Effector memory CD4-positive, alpha-beta T cell (primary cell): Measurements from ENCODE around the gene NPIPA8.
"Not testable (repeated sequence)": the region's sequence is repeated elsewhere in the genome, so short reads cannot be mapped to it uniquely, and the experiment has no call there.

Experiments used
- DNase-seq, 3 donors: peaks; one replicate each; pipeline ENCODE4 v3.0.0-alpha.2; 2020
- H3K27ac ChIP-seq: 2 replicates; pipeline ENCODE4 v1.7.0; 2013; ENCODE audit warnings: mild to moderate bottlenecking, low read length, moderate library complexity; ENCODE audit not compliant: insufficient read depth, poor library complexity, severe bottlenecking
- H3K27me3 ChIP-seq: replicated peaks from 2 replicates; pipeline ENCODE4 v1.7.0; 2013; ENCODE audit warnings: mild to moderate bottlenecking, low read length; ENCODE audit not compliant: insufficient read depth, control insufficient read depth, poor library complexity, severe bottlenecking
- H3K36me3 ChIP-seq: 2 replicates; pipeline ENCODE4 v1.7.0; 2013; ENCODE audit warnings: mild to moderate bottlenecking, low read length, moderate library complexity; ENCODE audit not compliant: control insufficient read depth, insufficient read depth
- H3K4me1 ChIP-seq: 2 replicates; pipeline ENCODE4 v1.7.0; 2013; ENCODE audit warnings: low read length, mild to moderate bottlenecking; ENCODE audit not compliant: control insufficient read depth, insufficient read depth, poor library complexity, severe bottlenecking
- H3K4me3 ChIP-seq: 2 replicates; pipeline ENCODE4 v1.7.0; 2013; ENCODE audit warnings: low read length, low read depth, mild to moderate bottlenecking; ENCODE audit not compliant: insufficient read depth, poor library complexity, severe bottlenecking
- H3K9me3 ChIP-seq: 2 replicates; pipeline ENCODE4 v1.7.0; 2013; ENCODE audit warnings: mild to moderate bottlenecking, low read length, moderate library complexity; ENCODE audit not compliant: control insufficient read depth
- total RNA-seq, 3 donors: gene quantifications; one replicate each; lab custom pipeline; 2026; lab: John Stamatoyannopoulos, UW

Gene NPIPA8
- total RNA-seq = 0 reads per million in 3 donors

GRCh38 chr16:18336636-18337035 is at the start of gene NPIPA8:
Gene NPIPA8, minus strand, starts transcription at chr16:18336736. Its CDS starts 4,074 bp downstream, at chr16:18332662.
- not testable (repeated sequence) for H3K27ac ChIP-seq, H3K27me3 ChIP-seq, H3K4me3 ChIP-seq, H3K36me3 ChIP-seq, DNase-seq, H3K4me1 ChIP-seq, H3K9me3 ChIP-seq

DNA sequence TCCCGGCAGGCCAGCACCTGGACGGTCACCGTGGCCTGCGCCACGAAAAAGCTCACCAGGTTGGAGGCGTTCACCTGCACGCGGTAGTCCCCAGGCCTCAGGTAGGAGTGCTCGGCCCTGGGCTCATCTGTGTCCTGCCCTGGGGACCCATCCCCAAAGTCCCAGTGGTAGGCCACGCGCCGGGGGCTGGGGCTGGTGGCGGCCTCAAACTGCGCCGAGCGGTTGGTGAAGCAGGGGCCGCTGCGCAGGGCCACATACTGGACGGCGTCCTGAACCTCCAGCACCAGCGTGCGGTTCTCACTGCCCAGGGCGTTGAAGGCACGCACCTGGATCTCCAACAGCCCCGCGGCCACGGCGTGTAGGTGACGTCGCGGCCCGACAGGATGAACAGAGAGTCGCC is 48.7 kb upstream of the NPIPA8 start:
- H3K4me3 ChIP-seq, H3K4me1 ChIP-seq, H3K36me3 ChIP-seq, H3K9me3 ChIP-seq, H3K27ac ChIP-seq, H3K27me3 ChIP-seq, DNase-seq: not testable (repeated sequence)

DNA sequence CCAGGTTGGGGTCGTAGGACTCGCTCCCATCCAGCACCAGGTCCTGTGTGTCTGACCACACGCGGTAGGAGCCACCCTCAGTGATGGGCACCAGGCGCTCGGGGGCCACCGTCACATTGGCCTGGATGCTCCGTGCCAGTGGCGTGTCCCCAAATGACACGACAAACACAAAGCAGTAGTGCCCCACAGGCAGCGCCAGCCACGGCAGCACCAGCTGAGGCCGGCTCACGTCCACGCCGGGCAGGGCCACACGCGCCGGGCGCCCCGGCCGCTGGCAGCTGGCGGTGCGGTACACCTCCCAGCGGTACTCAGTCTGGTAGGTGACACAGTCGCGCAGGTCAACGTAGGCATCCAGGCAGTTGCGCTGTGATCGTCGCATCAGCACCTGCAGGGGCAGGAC is 48.3 kb upstream of the NPIPA8 start:
- H3K27me3 ChIP-seq, H3K27ac ChIP-seq, H3K36me3 ChIP-seq, DNase-seq, H3K4me3 ChIP-seq, H3K9me3 ChIP-seq, H3K4me1 ChIP-seq: not testable (repeated sequence)

DNA sequence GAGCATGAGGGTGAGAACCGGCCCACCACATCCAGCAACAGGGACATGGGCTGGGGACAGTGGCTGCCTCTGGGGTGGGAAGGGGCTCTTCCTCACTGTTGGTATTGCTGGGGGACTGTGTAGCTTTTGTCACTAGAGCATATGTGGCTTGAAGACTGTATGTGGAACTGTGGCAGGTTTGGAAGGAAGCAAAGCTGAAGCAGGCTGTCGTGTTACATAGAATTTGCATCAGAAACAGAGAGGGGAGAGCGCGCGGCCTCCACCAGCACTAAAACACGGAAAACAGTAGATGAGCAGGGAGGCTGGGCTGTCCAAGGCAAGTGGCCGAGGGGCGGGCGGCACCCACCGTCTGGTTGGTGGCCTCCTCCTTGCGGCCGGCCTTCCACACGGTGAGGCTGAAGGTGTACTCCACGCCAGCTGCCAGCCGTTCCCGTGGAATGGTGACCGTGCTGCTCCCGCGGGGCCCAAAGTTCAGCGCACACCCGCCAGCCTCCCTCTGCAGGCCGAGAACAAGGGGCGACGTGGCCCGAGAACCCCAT is 47.6 kb upstream of the NPIPA8 start:
- not testable (repeated sequence) for H3K4me3 ChIP-seq, H3K27me3 ChIP-seq, H3K9me3 ChIP-seq, DNase-seq, H3K4me1 ChIP-seq, H3K36me3 ChIP-seq, H3K27ac ChIP-seq

- H3K27ac ChIP-seq, DNase-seq, H3K9me3 ChIP-seq, H3K27me3 ChIP-seq, H3K36me3 ChIP-seq, H3K4me1 ChIP-seq, H3K4me3 ChIP-seq: not testable (repeated sequence)
Observed at GRCh38 chr16:18382696-18383095, 46.2 kb upstream of the NPIPA8 start.

- not testable (repeated sequence) for H3K4me3 ChIP-seq, H3K9me3 ChIP-seq, H3K27me3 ChIP-seq, H3K36me3 ChIP-seq, H3K4me1 ChIP-seq, H3K27ac ChIP-seq, DNase-seq
Observed at GRCh38 chr16:18347742-18348141, 11.2 kb upstream of the NPIPA8 start.

GRCh38 chr16:18346993-18347392 is 10.5 kb upstream of the NPIPA8 start:
- H3K4me1 ChIP-seq, DNase-seq, H3K27ac ChIP-seq, H3K9me3 ChIP-seq, H3K27me3 ChIP-seq, H3K4me3 ChIP-seq, H3K36me3 ChIP-seq: not testable (repeated sequence)

DNA sequence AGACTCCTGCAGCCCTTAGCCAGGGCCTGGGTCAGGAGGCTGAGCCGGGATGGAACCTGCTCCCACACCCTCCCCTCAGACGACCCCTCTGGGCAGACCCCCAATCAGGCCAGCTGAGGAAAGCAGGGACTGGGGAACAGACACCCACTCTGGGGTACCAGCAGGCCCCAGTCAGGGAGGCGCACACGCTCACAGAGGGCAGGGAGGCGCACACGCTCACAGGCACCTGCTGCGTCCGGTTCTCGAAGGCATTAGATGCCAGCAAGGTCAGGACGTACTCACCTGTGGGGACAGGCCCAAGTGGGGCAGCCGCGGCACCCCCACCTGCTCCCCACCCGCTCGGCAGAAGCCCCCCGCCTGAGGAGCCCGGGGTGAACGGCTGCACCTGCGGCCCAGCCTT is 8.1 kb upstream of the NPIPA8 start:
- not testable (repeated sequence) for H3K27ac ChIP-seq, H3K27me3 ChIP-seq, H3K9me3 ChIP-seq, H3K4me3 ChIP-seq, H3K36me3 ChIP-seq, H3K4me1 ChIP-seq, DNase-seq

DNA sequence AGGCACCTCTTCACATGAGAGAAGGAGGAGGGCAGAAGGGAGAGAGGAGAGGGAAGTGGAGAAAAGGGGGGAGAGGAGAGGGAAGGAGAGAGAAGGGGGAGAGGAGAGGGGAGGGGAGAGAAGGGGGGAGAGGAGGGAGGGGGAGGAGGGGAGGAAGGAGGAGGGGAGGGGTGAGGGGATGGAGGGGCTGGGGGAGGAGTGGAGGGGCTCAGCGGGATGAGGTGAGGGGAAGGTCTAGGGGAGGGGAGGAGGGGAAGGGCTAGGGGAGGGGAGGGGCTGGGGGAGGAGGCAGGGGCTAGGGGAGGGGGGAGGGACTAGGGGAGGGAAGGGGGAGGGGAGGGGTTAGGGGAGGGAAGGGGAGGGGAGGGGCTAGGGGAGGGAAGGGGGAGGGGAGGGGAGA is 5.5 kb upstream of the NPIPA8 start:
- H3K36me3 ChIP-seq, H3K4me1 ChIP-seq, H3K9me3 ChIP-seq, H3K27ac ChIP-seq, H3K27me3 ChIP-seq, DNase-seq, H3K4me3 ChIP-seq: not testable (repeated sequence)

DNA sequence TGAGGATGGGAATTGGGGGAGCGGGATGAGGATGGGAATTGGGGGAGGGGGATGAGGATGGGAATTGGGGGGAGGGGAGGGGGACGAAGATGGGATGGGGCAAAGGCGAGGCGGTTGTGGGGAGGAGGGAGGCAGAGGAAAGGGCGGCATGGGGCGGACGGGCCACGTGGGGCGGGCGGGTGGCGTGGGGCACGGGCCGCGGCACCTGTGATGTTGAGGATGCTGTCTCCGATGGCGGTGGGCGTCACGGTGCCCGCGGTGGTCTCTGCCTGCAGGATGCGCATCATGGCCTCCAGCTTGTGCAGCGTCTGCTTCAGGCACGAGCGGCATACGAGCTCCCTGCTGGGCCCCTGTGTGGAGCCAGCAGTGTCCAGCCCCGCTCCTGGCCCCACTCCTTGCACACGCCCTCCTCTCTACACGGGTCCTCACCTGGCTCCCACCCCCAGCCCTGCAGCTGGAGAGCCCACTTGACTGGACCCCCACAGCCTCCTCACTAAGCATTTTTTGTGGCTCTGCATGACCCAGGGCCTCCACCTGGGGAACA is 5.0 kb upstream of the NPIPA8 start:
- not testable (repeated sequence) for H3K4me3 ChIP-seq, DNase-seq, H3K9me3 ChIP-seq, H3K36me3 ChIP-seq, H3K27ac ChIP-seq, H3K27me3 ChIP-seq, H3K4me1 ChIP-seq
